Measurements from ENCODE around the gene PLXNA2.

GRCh38 chr1:208137193-208137592, 107.0 kb downstream of the PLXNA2 start:
- TF ChIP-seq RAD21 (IDR thresholded peaks at IDR 0.05; ENCODE audit: low read length) (no peak), CTCF (conservative IDR thresholded peaks at IDR 0.05; ENCODE audit: low read depth, low read length) (no peak), POLR2A (IDR thresholded peaks at IDR 0.05; ENCODE audit: low read depth, low read length) (no peak), FOS (IDR thresholded peaks at IDR 0.05; ENCODE audit: low read depth, low read length) (no peak), RFX5 (IDR thresholded peaks at IDR 0.05; ENCODE audit: low read depth, low read length) (no peak), SMC3 (IDR thresholded peaks at IDR 0.05; ENCODE audit: low read depth, low read length) (no peak), MAZ (IDR thresholded peaks at IDR 0.05; ENCODE audit: borderline replicate concordance, low read depth, low read length) (no peak), MAFK (IDR thresholded peaks at IDR 0.05; ENCODE audit: low read depth, low read length) (no peak), RCOR1 (IDR thresholded peaks at IDR 0.05; ENCODE audit: insufficient replicate concordance, low read length) (no peak), MXI1 (IDR thresholded peaks at IDR 0.05; ENCODE audit: borderline replicate concordance, low read depth, low read length) (no peak), CEBPB (IDR thresholded peaks at IDR 0.05; ENCODE audit: low read depth, low read length) (no peak), CHD1 (IDR thresholded peaks at IDR 0.05; ENCODE audit: low read depth, low read length) (no peak), USF2 (IDR thresholded peaks at IDR 0.05; ENCODE audit: low read depth, low read length) (no peak), ELK1 (IDR thresholded peaks at IDR 0.05; ENCODE audit: borderline replicate concordance, low read depth, low read length) (no peak)
